CD4-positive, alpha-beta T cell treated with Interleukin-4 for 4 hours (primary cell): ENCODE results near the gene FOXN3.
A peak's percentile ranks its signal among the peaks of the same experiment; 100 is the strongest.

Experiments used
- DNase-seq: peaks from one replicate; pipeline ENCODE4 v3.0.0-alpha.2; 2020

FOXN3 gene

DNA sequence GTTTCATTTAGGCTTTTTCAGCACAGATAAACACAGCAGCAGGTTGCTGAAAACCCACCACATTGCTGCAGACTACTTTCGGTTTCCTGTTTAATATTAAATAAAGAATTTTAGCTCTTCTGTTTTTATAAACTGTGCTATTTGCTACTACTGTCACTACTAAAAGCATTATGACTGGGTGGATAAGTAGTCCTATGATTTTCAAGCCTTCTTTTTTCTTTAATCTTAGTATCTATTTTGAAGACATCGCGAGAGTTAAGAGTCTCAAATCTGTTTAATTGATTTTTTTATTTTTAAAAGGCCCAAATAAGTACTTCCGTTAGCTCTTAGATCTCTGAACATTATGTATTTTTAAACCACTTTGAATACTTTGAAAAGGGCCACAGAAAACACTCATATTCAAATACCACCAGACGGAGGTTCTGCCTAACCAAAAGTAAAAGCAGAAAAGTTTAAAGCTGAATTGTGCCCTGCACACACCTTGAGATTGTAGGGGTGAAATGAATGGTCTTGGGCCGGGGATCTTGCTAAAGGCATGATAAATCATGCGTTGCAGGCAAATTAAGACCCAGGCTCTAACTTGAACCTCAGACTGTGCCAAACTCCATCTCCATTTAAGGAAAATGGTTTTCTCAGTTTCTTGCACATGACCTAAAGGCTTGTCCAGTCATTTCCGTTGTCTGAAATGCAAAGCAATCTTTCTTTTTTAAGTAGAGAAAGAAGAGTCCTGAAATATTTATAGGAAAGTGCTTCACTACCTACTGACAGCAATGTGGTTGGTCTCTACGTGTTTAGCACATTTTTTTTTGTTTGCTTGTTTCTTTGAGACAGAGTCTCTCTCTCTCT lies 13.6 kb upstream of the FOXN3 start:
- peak; percentile 69 for DNase-seq

DNA sequence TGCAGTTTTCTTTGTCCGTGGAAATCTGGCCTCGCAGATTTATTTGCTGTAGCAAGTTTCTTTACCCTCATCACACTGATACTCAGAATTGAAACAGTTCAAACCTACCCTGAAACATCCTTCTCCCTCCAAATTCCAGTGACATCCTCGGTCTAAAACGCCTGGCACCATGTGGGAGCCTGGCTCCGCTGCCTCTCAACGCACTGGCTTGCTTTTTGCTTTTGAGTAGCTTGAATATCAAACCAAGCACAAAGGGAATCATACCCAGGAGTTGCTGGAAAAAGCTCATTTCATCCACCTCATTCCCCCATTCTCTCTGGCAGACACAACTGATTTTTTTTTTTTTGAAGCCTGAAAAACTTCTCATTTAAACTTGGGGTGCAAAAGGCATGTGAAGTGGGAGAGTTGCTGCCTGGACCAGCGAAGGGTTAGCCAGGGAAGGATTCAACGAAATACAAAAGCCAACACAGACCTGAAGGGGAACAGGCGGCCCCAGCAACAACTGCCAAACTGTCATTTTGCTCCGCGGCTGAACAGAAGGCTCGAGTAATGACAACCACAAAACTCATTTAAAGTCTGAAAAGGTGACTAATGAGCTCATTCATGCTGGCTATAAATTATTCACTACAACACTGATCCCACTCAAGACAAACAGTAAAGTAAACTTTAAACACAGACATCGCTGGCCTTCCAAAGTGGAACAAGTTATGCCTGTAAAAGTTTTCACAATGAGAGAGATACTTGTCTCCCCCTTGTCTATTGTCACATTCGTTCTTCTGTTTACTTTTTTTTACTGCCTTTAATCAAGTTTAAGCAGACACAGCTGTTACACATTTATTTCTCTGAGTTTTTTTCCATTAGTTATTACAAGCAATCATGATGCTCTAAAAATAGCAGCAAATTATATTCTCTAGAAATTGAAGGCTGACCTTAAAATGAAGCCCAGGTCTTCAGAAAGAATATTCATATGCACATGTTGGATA lies 12.5 kb upstream of the FOXN3 start:
- DNase-seq: peak; percentile 38

DNA sequence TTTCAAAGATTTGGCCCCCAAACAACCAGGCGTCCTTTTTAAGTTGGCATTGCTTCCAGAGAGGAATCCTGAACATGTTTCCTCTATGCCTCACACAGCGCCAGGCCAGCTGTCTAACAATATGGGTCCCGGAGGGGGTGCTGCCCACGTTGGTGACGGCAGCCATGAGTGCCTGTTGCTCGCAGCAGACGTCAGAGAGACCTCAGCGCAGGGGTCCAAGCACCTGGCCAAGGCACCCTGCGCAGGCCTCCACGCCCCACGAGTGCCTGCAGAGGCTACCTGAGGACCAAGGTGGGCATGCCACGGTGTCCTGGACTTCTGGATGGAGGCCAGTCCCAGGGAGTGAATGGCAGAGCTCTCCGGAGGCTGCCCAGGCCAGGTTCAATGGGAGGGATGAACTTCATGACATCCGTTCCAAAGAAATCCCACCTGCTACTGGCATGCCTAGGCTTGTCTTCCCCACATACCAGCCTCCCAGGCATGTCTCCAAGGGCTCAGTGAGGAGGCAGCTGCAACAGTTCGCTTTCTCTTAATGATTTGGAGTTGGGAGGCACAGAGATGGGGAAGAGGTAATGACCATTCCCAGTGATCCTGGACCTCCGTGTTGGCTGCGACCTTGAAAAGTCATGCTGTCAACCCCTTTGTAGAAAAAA lies 11.6 kb upstream of the FOXN3 start:
- DNase-seq: no peak

DNA sequence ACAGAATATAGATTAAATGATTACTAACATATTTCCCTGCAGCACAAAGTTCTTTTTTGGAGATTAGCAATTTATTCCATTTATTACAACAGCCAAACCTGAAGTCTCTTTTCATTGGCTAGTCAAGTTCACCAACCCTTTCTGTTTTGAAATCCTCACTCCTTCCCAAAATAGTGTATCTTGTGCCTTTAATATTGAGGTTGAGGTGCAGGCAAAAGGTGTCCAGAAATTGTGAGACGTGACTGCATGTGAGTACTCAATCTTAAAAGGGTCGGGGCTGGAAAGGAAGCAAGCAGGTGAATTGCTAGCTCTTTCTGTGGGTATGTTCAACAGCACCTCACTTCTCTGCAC lies 11.1 kb upstream of the FOXN3 start:
- DNase-seq: no peak

DNA sequence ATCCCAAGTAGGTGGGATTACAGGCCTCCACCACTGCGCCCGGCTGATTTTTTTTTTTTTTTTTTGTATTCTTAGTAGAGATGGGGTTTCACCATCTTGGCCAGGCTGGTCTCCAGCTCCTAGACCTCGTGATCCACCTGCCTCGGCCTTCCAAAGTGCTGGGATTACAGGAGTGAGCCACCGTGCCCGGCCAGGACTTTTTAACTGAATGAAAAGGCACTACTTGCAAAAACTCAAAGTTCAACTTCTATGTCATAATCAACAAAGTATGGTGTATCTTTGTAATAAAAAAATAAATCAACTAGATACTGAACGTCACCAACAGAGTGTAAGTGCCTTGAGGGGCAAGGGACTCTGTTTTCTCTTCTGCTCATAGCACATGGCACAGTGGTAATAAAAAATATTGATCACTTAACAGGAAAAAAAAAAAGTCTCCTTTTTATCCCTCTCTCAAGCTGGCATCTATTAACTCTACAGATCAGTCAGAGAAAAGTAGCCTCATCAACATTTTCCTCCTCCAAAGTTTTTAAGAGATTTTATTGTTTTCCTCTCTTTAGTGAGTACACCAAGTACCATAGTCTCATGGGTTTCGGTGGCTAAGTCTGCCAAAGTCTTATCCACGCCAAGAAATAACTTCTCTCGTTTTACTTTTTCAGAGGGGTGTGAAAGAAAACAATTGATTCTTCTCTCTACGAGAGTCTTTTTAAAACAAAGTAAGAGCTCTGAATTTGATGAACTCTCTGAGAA lies 10.6 kb upstream of the FOXN3 start:
- DNase-seq: no peak

DNA sequence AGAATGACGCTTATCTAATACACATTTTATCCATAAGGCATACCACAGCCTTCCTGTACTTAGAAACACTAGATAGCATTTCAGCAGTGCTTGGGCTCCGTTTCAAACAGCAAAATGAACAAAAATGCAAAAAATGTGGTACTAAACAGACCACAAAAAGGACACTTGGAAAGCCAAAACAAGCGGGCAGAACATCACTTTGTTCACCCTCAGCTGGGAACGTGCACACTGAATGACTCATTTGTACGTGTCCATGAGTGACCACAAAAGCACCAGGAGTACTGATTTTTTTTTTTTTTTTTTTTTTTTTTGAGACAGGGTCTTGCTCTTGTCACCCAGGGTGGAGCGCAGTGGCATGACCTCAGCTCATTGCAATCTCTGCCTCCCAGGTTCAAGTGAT lies 8.9 kb upstream of the FOXN3 start:
- peak; percentile 16 for DNase-seq

DNA sequence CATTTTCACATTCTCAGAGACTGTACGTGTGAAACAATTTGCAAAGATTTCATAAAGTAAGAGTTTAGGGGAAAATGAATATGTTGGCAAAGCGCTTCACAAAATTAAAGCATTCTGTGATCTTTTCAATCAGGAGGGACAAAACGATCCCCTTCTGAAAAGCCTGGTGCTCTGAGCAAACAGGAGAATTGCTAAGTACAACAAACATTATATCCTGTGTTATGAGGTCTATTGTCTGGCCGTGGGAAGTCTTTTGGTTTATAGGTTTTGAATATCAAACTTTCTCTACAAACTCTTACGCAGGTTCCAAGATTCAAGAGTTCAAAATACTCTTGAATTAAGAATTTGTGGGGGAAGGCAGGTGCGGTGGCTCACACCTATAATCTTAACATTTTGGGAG lies 7.2 kb upstream of the FOXN3 start:
- DNase-seq: no peak

DNA sequence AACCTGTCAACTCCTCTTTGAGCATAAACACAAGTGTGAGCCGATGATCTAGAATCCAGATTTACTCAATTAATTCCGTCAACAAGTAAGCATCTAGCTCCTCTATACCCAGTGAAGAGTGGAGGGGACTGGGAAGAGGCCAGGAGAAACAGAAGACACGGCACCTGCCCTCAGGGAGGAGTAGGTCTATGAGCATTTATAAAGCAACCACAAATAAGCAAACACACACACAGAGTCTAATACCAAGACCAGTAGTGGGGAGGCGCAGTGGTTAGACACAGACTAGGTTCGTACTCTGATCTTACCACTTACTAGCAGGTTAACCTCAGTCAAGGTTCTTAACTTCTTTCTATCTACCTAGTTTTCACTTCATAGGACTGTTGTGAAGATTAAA lies 5.9 kb upstream of the FOXN3 start:
- no peak for DNase-seq

DNA sequence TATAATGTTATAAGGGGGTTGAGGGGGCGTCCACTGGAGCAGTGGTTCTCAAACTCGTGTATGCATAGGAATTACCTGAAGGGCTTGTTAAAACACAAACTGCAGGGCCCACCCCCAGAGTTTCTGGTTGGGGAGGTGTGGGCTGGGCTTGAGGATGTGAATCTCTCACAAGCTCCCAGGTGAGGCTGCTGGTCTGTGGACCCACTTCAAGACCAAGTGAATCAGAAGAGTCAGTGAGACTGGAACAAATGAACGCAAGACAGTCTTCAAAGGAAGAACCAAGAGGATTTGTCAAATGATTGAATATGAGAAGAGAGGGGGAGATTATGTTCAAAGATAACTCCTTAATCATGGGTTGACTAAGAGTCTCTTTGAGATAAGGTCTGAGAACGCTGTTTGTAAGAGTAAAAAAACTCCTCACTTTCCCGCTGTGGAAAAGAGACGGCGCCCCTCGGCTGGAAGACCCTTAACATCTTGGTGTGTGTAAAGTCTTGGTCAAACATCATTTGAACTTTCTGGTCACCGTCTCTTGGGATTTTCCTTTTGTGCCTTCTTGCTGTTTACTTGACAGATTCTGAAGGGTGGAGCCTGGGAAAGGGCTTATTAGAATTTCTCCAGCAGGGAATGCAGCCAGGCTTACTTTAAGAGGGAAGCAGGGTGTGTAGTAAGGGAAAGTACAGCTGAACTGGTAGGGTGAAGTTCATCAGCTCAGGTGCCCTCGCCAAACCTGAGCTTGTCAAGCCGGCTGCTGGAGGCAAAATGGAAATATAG lies 5.3 kb upstream of the FOXN3 start:
- DNase-seq: no peak

DNA sequence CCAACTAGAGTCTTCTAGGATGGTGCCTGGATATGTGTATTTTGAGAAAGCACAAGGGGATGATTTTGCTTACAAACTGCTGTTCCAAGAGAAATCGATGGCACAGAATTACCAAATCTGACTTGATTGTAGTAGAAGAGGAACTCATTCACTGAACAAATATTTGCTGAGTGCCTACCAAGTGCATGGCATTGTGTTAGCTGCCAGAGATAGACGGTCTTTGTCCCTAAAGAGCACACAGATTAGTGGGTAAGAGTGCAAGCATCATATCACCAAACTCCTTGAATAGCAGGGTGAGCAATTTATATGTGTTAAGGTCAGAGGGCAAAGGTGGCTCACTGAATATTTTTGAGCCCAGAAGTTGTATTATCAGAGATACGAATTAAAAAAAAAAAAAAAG lies 3.5 kb upstream of the FOXN3 start:
- DNase-seq: no peak

DNA sequence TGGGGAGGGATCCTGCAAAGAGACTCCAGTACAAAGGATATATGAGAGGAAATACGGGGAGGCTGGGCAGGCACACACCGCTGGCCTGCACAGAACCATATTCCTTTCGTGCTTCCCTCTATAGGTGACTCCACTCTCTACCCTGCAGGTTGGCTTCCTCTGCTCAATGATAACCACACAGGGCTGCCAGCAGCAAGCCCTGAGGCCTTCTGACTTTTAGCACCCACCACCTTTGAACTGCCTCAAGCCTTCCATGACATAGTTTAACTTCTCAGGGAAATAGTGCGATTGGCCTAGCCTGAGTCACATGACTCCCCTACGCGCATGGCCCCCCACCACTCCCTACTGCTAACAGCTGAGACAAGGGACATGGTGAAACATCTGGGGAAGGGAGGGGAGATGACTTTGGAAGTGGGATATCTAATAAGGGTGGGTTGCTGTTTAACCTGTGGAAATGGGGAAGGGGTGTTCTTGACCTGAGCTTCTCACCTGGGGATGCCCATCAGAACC lies 3.0 kb upstream of the FOXN3 start:
- DNase-seq: no peak

DNA sequence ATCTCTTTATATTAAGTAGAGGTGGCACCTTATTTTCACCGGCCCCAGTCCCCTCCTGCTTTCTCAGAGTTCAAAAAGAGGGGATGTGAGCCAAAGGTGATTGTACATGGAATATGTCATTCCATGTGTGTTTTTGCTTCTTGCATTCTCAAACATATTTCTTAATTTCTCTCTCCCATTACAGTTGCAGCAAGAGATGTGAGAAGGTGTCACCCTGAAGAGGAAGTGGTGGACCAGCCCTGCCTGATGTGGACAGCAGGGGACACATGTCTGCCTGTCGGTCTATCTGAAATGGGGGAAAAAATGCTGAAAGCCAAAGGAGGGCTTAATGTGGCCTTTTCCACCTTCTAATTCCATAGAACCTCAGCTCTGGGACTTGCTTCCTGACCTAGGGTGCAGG lies 1.9 kb upstream of the FOXN3 start:
- DNase-seq: peak; percentile 19

DNA sequence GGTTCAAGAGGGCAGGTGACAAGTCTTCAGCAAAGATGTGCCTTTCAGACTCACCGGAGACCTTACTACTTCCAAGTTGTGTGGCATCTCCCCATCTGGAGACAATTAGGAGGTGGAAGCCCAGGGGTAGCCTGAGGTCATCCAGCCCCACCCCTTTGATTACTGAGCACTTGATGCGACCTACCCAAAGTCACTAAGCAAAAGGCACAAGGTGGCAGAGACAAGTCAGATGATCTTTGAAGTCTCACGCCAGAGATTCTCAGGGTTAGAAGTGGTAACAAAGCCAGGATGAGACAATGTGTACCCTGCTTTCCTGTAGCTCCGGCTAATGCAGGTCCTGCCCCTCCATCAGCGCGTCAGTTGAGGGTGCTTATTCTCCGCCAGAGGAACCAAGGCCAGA lies 1.4 kb upstream of the FOXN3 start:
- peak; percentile 19 for DNase-seq

DNA sequence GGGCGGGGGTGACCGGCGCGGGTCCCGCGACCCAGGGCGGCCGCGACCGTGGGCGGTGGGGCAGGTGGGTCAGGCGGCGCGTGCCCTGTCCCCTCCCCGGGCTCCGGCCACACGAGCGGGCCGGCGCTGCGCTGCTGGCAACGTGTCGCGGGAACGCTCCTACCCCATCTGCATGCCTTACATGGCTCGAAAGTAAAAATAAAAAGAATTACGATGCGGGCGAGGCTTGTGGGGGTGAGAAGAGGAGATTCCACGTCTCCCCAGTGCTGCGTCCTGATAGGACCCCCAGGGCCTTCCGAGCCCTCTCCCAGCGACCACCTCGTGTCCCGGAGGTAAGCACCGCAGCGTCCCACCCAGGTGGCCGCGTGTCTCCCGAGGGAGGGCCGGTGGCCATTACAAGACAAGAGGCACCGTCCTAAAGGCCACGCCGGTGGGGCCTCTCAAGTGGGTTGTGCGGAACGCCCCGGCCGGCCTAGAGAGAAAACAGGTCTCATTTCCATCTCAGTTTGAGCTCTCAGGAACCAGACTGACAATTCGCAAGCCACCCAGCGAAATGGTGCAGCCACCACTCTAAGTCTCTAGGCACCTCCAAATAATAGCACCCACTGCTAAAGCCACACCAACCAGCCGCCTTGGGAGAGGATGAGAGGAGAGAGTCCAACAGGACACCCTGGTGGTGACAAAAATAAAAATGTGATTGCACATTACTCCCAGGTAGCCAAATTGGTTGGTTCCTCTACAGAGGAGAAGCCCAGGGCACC lies 612 bp upstream of the FOXN3 start:
- peak; percentile 71 for DNase-seq

DNA sequence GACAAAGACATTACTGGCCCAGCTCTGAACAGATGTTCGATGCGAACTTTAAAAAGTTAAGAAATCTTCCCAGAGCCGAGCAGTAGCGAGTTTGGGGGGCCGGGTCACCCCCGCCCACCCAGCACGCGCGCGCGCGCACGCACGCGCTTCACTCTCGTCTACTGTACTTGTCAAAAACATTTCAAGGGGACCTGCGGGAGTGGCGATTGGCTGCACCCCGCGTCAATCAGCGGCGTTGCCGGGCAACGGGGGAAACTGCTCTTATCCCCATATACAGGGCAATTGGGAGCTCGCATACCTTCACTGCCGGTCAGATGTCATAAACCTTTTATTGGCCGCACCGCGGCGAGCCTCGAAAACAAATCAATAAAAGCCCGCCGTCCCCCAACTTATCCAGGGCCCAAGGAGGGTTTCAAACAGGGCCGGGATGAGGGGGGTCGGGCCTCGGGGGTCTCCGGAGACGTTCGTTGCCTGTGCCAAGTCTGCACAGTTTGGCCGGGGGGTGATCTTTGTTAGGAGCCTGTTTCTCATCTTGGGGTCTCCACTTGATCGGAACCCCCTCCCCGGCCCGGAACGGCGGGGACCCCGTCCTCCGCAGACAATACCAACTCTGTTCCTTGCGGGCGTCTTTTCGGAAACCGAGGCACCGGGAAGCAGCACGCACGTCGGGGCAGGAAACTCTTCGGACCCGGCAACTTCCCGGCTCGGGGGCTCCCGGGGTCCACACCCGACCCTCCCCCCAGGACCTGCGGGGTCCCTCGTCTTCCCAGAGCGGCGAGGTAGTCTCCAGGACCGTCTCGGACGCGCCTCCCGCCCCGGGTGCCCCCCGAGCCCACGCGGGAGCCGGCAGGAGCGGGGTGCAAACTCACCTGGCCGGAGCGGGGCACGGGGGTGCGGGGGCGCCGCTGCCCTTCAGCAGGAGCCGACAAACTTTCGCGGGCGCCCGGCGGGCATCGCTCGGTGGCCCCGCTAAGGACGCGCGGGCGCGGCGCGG lies 734 bp downstream of the FOXN3 start:
- DNase-seq: peak; percentile 99

DNA sequence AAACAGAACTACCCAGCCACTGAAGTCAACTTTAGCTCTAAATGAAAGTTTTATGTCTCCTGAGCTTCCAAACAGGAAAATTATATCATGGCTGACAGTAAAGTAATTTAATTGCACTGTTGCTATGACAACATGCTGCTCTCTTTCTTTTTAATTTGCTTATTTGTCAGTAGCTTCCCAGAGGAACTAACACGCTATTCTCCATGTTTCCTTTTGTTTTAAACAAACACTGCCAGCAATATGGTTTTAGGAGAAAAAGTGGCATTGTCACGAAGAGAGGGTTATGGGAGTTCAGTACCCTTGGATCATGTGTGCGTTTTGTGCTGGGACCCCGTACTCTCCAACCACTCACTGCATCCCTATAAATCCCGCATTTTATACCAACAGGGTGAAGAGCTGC lies 1.9 kb downstream of the FOXN3 start:
- no peak for DNase-seq

DNA sequence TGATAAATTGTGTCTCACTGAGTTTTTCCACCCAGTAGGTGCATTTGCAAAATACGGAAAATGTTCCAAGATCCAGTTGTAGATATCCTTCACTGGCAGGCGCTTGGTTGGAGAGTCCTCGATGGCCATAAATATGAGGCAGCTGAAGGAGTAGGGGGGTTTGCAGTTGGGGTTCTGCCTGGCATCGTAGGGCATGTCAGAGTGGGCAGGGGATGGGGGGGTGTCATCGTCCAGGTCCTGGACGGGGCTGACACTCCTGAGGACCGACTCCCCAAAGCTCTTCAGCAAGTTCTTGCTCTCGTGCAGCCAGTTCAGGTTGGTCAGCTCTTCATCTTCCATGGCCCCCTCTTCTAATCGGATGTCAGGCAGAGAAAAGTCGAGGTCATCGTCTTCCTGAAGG lies 5.1 kb downstream of the FOXN3 start:
- no peak for DNase-seq

DNA sequence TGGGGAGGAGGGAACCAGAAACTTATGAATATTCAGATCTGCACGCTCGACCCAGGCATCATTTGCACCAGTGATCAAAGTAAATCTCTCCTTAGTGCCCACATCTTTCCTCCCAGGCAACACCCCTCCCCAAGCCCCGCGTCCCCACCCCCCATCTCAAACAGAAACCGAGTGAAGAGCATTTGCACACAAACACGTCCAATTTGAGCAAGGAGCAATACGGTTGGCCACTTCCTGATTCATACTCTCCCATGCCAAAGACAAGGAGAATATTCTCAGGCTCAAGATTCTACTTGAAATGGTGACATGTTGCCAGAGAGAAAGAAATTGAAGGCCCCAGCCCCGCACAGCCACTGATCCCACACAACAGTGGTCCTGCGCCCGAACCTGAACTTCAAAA lies 7.1 kb downstream of the FOXN3 start:
- DNase-seq: no peak

DNA sequence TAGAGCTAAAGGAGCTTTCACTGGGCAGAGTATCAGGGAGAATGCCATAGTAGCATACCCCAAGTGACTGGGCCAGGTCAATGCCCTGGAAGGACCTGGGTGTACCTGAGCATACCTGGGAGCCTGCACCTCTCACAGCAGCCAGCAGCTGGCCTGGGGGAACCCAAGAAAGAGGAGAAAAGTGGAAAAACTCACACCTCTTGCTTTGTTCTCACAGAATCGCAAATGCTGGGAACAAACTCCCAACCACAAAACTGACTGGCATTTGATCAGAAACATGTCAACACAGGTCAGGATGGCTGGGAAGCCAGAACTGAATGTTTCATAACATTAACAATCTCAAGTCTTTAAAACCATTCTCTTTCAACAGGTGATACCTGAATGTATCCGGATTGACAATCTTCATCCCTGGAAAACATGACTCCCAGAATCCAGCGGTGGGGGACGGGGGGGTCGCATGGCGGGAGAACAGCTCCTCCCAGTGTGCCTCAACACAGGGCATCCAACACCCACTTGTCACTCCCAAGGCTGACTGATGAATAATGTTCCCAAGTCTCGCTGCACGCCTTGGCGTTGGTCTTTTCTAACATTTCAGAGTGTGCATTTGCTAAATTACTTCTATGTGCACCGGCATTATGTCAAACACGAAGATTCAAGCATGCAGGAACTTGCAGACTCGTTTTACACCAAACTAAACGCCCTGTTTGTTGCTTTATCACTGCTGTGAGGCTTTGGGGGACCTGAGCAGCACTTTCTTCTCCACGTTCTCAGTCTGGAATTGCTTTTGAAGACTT lies 7.9 kb downstream of the FOXN3 start:
- DNase-seq: no peak
